GM21576 (cell line): Measurements from ENCODE around the gene HSPB6.
"Not testable (repeated sequence)": the region's sequence is repeated elsewhere in the genome, so short reads cannot be mapped to it uniquely, and the experiment has no call there.

Experiments used
- ATAC-seq: cut with Tn5 transposase; IDR thresholded peaks from one replicate; pipeline ENCODE4 v1.9.1; 2021; ENCODE audit warnings: mild to moderate bottlenecking, moderate library complexity; ENCODE audit not compliant: unreplicated experiment

Gene HSPB6

GRCh38 chr19:35786299-35787160, 29.7 kb upstream of the HSPB6 start:
- ATAC-seq, result no peak

GRCh38 chr19:35785339-35785627, 28.5 kb upstream of the HSPB6 start:
- ATAC-seq, result no peak

- no peak for ATAC-seq
Observed at GRCh38 chr19:35784503-35785338, 27.9 kb upstream of the HSPB6 start.

DNA sequence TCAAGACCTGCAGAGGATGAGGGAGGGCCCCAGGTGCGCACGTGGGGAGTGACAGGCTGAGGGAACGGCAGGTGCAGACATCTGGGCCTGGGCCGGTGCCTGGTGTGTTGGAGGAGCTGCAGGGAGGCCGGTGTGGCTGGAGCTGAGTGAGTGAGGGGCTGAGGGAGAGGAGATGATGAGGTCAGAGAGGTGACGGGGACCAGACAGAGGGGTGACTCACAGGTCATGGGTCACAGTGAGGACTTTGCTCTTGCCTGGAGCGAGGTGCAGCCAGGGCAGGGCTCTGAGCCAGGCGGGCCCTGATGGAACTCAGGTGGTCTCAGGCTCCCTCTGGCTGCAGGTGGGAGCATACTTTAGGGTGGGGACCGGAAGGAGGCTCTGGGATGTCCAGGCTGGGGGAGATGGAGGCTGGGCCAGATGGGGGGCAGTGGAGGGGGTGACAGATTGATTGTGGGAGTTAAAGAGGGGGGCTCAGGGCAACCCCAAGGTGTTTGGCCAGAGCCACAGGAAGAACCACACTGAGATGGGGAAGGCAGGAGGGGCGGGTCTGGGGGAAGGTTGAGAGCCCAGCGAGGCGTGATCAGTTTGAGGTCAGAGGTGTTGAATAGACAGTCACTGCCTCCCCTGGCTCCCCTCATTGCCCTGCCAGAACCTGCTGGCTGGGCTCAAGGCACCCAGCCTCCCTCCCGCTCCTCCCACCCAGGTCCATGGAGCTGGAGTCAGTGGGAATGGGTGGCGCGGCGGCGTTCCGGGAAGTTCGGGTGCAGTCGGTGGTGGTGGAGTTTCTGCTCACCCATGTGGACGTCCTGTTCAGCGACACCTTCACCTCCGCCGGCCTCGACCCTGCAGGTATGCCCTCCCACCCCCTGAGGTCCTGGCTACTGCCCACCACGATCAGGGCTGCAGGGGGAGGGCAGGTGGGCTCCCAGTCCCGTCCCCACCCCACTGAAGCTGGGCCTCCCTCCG, 26.9 kb upstream of the HSPB6 start:
- ATAC-seq, result no peak

DNA sequence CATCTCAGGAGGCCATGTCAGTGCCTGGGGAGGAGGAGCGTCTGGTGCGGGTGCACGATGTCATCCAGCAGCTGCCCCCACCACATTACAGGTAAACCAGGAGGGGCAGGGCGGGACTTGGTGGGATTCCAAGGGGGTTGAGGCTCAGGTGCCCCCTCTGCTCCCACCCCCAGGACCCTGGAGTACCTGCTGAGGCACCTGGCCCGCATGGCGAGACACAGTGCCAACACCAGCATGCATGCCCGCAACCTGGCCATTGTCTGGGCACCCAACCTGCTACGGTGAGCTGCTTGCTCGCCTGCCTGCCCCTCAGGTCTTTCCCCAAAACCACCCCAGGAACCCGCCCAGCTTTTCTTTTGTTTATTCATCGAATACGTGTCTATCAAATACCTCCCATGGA, 25.8 kb upstream of the HSPB6 start:
- no peak for ATAC-seq

DNA sequence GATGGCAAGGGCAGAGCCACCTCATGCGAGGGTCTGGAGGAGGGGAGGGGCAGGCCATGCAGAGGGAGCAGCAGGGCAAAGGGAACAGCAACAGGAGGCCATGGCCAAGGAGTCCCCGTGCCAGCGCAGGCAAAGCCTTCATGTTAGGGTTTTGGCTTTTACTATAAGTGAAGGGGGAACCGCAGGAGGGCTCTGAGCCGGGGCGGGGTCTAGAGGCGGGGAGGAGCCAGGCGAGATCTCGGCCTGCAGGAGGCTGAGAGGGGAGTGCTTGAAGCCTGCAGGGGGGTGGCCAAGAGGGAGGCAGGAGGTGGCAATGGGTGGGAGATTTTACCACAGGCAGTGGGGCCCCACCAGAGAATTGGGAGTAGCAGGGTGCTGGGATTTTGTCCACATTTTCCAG, 24.8 kb upstream of the HSPB6 start:
- no peak for ATAC-seq

- ATAC-seq, result no peak
Observed at GRCh38 chr19:35780717-35781116, 23.9 kb upstream of the HSPB6 start.

DNA sequence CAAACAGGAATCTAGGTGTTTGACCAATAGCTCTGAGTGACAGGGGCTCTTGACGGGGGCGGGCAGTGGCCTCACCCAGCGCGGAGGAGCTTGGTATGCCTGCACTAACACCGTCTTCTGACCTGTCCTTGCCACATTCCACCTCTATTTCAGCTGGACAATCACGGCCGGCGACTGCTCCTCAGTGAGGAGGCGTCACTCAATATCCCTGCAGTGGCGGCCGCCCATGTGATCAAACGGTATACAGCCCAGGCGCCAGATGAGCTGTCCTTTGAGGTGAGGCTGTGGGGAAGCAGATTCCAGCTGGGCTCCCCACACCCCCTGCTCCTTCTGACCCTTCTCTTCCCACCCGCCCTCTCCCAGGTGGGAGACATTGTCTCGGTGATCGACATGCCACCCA, 23.2 kb upstream of the HSPB6 start:
- ATAC-seq, result no peak

DNA sequence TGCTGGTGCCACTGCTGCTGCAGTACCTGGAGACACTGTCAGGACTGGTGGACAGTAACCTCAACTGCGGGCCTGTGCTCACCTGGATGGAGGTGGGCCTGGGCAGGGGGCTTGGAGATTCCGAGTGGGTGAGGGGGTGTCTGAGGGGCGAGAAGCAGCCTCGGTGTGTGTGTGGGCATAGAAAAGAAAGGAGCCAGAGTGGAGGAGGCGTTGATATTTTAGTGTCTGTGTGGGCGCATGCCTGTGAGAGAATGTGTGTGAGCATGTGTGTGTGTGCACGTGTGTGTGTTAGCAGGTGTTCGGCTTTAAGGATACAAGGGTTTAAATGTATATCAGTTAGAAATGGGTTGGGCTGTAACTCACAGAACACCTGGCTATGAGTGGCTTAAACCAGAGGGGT, 22.2 kb upstream of the HSPB6 start:
- no peak for ATAC-seq

GRCh38 chr19:35777961-35778360, 21.1 kb upstream of the HSPB6 start:
- no peak for ATAC-seq

- ATAC-seq, result no peak
Observed at GRCh38 chr19:35777086-35777841, 20.4 kb upstream of the HSPB6 start.

GRCh38 chr19:35776102-35776788, 19.4 kb upstream of the HSPB6 start:
- ATAC-seq, result no peak

DNA sequence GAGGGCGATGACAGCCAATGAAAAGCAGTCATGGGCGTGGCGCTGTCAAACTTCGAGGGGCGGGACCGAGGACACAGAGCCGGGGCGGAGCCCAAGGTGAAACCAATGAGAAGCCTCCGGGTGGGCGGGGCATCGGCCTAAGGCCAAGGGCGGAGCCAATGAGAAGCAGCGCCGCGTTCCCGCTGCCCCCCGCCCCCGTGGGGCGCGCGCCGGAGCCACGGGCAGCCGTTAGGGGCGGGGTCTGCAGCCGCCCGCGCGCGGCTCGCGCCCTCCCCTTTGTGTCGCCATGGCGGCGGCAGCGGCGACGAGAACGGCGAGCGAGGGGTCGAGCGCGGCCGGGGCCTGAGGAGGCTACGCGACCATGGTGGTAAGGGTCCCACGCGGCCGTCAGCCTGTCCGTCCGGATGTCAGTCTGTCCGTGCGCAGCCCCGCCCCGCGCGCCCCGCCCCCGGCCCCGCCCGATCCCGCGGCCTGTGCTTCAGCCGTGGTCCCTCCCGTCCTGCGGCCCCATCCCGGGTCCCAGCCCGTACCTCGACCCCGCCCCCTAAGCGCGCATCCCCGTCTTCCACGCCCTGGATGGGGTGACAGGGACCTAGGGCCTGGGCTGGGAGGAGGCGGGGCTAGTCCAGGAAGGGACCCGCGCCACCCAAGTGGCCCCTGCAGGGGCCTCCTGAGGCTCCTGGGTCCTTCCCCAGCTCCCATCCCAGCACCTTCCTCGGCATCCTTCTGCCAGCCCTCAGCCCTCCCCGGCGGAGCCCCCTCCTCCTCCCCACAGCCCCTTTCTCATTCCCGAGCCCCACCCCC, 18.7 kb upstream of the HSPB6 start, which contains the start of gene ARHGAP33:
Gene ARHGAP33 (plus strand): TSS at position 267 of the 804 bp plus-strand sequence. CDS start 95 bp downstream, at position 362.
- peak; percentile 89 for ATAC-seq

- ATAC-seq, result no peak
Observed at GRCh38 chr19:35775046-35775297, 18.1 kb upstream of the HSPB6 start.

GRCh38 chr19:35774274-35775045, 17.6 kb upstream of the HSPB6 start:
- ATAC-seq, result no peak

- ATAC-seq, result no peak
Observed at GRCh38 chr19:35773020-35773806, 16.4 kb upstream of the HSPB6 start.

DNA sequence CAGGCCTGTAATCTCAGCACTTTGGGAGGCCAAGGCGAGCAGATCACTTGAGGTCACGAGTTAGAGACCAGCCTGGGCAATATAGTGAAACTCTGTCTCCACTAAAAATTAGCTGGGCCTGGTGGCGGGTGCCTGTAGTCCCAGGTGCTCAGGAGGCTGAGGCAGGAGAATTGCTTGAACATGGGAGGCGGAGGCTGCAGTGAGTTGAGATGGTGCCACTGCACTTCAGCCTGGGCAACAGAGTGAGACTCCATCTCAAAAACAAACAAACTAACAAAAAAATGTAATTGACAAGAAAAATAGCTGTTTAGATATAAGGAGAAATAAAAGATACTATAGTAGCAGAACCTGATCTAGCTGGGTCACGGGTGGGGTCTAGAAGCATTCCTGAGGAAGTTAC, 15.5 kb upstream of the HSPB6 start:
- not testable (repeated sequence) for ATAC-seq

- ATAC-seq, result no peak
Observed at GRCh38 chr19:35768082-35768421, 11.2 kb upstream of the HSPB6 start.
